ENCODE measurements around the gene WWOX. TPM values are rescaled to one million over a fixed set of nuclear protein-coding genes. Genes with fewer than 3 reads are reported as not detected.

The WWOX gene
- total RNA-seq, 6 donors from 2014 or later: 18.7 to 167 (median 31.0) TPM

DNA sequence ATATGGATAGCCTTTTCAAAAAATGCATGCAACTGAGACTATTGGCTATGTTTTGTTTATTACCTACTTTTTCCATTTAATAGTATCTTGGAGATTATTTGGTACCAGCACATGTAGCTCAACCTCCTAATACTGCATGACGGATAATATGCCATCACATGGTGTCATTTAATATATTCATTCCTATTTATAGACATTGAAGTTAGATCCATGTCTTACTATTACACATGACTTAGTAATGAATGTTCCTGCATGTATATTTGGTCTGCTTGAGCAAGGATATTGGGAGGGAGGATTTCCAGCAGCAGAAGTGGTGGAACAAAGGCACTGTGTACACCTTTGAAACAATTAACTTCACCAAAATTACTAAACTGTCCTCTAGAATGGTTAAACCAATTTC is 561.3 kb downstream of the WWOX start:
- Histone ChIP-seq H3K27ac (no peak overlapping the region), H3K4me1 (peaks cover 0 to 4% (median 0%) of the 10 kb centered on the region in 4 donors), H3K4me3 (no peak overlapping the region), H3K9me3 (no peaks in the 10 kb centered on the region), H3K36me3 (no peaks in the 10 kb centered on the region), H3K27me3 (no peaks in the 10 kb centered on the region)
- WGBS, 2 donors: 93 to 100% methylated on average over 1 of the region's 1 CpG
- TF ChIP-seq POLR2AphosphoS5 (IDR thresholded peaks at IDR 0.05) (no peak), EP300 (IDR thresholded peaks at IDR 0.05) (no peak), POLR2A (IDR thresholded peaks at IDR 0.05) (no peak)
- TF ChIP-seq, protein P1, sequence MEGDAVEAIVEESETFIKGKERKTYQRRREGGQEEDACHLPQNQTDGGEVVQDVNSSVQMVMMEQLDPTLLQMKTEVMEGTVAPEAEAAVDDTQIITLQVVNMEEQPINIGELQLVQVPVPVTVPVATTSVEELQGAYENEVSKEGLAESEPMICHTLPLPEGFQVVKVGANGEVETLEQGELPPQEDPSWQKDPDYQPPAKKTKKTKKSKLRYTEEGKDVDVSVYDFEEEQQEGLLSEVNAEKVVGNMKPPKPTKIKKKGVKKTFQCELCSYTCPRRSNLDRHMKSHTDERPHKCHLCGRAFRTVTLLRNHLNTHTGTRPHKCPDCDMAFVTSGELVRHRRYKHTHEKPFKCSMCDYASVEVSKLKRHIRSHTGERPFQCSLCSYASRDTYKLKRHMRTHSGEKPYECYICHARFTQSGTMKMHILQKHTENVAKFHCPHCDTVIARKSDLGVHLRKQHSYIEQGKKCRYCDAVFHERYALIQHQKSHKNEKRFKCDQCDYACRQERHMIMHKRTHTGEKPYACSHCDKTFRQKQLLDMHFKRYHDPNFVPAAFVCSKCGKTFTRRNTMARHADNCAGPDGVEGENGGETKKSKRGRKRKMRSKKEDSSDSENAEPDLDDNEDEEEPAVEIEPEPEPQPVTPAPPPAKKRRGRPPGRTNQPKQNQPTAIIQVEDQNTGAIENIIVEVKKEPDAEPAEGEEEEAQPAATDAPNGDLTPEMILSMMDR (IDR thresholded peaks at IDR 0.05): no peak
- ATAC-seq (ENCODE audit: low FRiP score in 2 of 2) (no peak), DNase-seq (no peak)

DNA sequence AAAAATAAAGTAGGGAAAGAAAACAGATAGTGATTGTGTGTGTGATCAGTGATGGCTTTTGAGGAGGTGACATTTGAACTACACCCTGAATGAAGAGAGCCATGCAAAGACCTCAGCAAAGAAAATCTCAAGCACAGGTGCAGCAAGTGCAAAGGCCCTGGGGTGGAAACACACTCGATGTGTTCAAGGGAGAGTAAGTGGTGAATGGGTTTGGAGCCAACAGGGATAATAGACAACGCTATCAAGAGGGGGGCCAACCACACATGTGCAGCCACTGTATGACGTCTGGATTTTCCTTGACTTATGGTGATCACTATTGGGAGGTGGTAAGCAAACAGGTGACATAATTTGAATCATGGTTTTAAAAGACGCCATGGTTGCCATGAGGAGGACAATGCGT is 564.2 kb downstream of the WWOX start:
- ATAC-seq (ENCODE audit: low FRiP score in 2 of 2) (no peak), DNase-seq (no peak)
- TF ChIP-seq, protein P1 (IDR thresholded peaks at IDR 0.05): no peak
- TF ChIP-seq POLR2A (IDR thresholded peaks at IDR 0.05) (no peak), POLR2AphosphoS5 (IDR thresholded peaks at IDR 0.05) (no peak), EP300 (IDR thresholded peaks at IDR 0.05) (no peak)
- Histone ChIP-seq H3K4me1 (no peaks in the 10 kb centered on the region), H3K27ac (no peak overlapping the region), H3K27me3 (no peaks in the 10 kb centered on the region), H3K36me3 (no peaks in the 10 kb centered on the region), H3K9me3 (no peaks in the 10 kb centered on the region), H3K4me3 (no peak overlapping the region)
- 89 to 96% methylated on average over 5 of the region's 5 CpGs for WGBS, 2 donors

DNA sequence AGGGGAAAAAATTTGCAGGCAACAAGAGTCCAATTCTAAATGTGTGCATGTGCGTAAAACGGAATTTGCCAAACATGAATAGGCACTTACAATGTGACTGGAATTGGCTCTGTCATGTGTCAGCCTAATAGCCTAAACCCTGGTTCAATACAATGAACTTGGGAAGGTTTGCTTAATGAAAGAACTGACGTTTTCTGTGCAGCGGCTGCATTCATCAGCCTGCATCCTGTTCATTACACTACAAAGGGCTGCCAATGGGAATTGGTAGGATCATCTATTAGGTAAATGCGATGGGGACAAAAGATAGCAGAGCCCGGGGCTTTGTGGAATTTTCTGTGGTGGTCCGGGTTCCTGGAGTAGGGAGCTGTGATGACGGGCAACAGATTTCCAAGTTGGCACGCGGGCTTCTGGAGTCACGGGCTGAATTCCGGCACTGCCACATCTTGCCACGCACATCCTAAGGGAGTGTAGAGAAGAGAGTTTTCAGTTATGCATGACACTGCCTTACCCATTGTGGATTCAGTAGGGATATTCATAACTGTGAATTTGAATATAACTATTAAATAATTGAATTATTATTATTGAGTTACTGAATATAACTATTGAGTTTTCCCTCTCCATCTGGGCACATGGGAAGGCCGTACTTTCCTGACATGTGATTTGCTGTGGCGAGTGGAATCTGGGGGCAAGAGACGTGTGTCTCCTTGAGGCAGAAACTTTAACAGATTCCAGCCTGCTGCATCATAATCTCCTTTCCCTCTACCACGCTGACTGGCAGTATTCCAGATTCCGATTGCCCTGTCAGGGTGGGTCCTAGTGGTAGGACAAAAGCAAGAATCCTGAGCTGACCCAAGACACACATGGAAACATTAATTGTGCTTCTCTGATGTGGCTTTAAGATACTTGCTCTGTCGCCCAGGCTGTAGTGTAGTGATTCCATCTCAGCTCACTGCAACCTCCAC is 565.6 kb downstream of the WWOX start:
- 88 to 90% methylated on average over 19 of the region's 19 CpGs for WGBS, 2 donors
- Histone ChIP-seq H3K4me3 (no peak overlapping the region), H3K4me1 (peaks cover 0 to 7% (median 0%) of the 10 kb centered on the region in 4 donors), H3K9me3 (no peaks in the 10 kb centered on the region), H3K27ac (no peak overlapping the region), H3K27me3 (no peaks in the 10 kb centered on the region), H3K36me3 (no peaks in the 10 kb centered on the region)
- no peak for TF ChIP-seq POLR2A (IDR thresholded peaks at IDR 0.05)
- TF ChIP-seq, protein P1 (IDR thresholded peaks at IDR 0.05): no peak
- no peak for TF ChIP-seq EP300 (IDR thresholded peaks at IDR 0.05)
- no peak for TF ChIP-seq POLR2AphosphoS5 (IDR thresholded peaks at IDR 0.05)
- ATAC-seq (ENCODE audit: low FRiP score in 2 of 2): no peak
- DNase-seq: no peak

DNA sequence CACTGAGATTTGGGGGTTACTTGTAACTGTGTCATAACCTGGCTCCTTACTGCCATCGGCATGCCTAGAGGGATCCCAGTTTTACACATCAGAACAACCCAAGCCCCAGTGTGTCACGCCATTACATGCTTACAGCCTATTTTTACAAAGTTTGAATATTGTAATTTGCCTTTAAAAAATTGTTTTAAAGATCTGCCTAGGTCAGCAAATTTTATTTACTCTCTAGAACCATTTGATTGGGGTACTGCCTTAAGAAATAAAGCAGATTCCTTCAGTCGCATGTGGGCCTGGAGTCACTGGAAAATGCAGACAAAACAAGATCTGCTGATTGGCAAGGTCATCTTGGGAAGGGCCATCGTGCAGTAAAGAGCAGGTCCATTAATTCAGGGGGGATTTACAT is 566.9 kb downstream of the WWOX start:
- Histone ChIP-seq H3K4me3 (no peak overlapping the region), H3K27me3 (no peaks in the 10 kb centered on the region), H3K27ac (no peak overlapping the region), H3K36me3 (no peaks in the 10 kb centered on the region), H3K4me1 (peaks cover 0 to 9% (median 0%) of the 10 kb centered on the region in 4 donors), H3K9me3 (no peaks in the 10 kb centered on the region)
- no peak for ATAC-seq (ENCODE audit: low FRiP score in 2 of 2)
- no peak for TF ChIP-seq POLR2A (IDR thresholded peaks at IDR 0.05)
- TF ChIP-seq, protein P1 (IDR thresholded peaks at IDR 0.05): no peak
- TF ChIP-seq EP300 (IDR thresholded peaks at IDR 0.05): no peak
- TF ChIP-seq POLR2AphosphoS5 (IDR thresholded peaks at IDR 0.05): no peak
- DNase-seq: no peak
- 86 to 88% methylated on average over 4 of the region's 4 CpGs for WGBS, 2 donors
